Cardiac fibroblast (primary cell): ENCODE measurements around the gene GINS3.
A peak's percentile ranks its signal among the peaks of the same experiment; 100 is the strongest.

Source experiments
- DNase-seq, 2 donors: peaks; one replicate each; pipeline versions ENCODE4 v3.0.0 to v3.0.0-alpha.2; 2010; ENCODE audit warnings: low read depth in 2 of 2
- H3K4me3 ChIP-seq, 2 donors: replicated peaks in 1 of 2; 1 replicate in 1 of 2; 2 replicates in 1 of 2; pipeline ENCODE4 v1.5.1; 2011; ENCODE audit warnings: low read depth in 2 of 2, low read length in 2 of 2, mild to moderate bottlenecking in 2 of 2, moderate library complexity in 1 of 2
- TF ChIP-seq, protein P1 (sequence below): IDR thresholded peaks from one replicate; pipeline ENCODE4 v1.5.1; 2011; ENCODE audit warnings: low read depth, mild to moderate bottlenecking, low read length, inconsistent platforms

Gene GINS3

DNA sequence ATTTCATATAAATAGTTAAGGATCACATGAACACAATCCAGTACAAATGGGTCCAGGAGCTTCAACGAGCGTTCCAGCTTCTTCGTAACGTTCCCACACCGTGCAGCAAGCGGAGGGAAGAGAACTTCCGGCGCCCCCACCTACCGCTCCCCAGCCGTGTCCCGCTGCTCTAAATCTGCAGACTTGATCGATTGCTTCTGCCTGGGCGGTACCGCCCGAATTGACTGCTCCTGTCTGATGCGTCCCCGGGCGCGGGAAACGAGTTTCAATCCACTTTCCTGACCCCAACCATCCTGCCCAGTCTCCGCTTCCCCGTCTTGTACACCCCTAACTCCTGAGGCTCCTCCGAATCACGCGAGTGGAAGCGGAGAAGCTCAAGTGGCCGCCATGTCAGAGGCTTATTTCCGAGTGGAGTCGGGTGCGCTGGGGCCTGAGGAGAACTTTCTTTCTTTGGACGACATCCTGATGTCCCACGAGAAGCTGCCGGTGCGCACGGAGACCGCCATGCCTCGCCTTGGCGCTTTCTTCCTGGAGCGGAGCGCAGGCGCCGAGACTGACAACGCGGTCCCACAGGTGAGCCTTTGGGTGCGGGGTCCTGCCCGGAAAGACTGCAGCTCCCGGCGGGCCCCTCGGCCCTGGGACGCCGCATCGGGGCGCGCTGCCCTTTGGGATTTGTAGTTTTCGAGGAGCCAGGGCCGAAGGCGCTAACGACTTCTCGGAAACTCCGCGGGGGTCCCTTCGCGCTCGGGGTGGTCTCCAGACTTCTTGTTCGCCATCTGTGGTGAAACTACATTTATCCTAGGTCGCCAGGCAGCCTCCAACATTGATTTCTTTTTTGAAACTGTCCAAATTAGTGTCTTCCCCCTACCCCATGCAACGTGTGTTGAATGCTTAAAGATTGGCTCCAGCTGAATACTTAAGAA is at the start of gene GINS3:
Gene GINS3, plus strand, starts transcription at position 257 of the 923 bp plus-strand sequence. Its CDS starts 131 bp downstream, at position 388.
- TF ChIP-seq, protein P1, sequence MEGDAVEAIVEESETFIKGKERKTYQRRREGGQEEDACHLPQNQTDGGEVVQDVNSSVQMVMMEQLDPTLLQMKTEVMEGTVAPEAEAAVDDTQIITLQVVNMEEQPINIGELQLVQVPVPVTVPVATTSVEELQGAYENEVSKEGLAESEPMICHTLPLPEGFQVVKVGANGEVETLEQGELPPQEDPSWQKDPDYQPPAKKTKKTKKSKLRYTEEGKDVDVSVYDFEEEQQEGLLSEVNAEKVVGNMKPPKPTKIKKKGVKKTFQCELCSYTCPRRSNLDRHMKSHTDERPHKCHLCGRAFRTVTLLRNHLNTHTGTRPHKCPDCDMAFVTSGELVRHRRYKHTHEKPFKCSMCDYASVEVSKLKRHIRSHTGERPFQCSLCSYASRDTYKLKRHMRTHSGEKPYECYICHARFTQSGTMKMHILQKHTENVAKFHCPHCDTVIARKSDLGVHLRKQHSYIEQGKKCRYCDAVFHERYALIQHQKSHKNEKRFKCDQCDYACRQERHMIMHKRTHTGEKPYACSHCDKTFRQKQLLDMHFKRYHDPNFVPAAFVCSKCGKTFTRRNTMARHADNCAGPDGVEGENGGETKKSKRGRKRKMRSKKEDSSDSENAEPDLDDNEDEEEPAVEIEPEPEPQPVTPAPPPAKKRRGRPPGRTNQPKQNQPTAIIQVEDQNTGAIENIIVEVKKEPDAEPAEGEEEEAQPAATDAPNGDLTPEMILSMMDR, result no peak
- DNase-seq, result peak; percentile 93 to 94
- peak within 1 kb of the TSS; percentile 86 to 98 for H3K4me3 ChIP-seq

DNA sequence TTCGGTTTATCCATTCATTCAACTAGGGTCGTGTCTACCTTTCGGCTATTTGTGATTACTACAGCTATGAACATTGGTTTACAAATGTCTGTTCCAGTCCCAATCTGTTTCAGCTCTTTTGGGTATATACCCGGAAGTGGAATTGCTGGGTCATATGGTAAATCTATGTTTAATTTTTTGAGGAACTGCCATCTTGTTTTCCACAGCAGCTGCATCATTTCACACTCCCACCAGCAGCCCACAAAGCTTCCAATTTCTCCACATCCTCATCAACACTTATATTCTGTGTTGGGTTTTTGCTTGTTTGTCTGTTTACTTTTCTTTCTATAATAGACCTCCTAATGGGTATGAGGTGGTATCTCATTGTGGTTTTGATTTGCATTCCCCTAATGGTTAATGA is 48.7 kb upstream of the GINS3 start:
- H3K4me3 ChIP-seq, result no peak overlapping the region
- TF ChIP-seq, protein P1, result no peak
- DNase-seq, result no peak

DNA sequence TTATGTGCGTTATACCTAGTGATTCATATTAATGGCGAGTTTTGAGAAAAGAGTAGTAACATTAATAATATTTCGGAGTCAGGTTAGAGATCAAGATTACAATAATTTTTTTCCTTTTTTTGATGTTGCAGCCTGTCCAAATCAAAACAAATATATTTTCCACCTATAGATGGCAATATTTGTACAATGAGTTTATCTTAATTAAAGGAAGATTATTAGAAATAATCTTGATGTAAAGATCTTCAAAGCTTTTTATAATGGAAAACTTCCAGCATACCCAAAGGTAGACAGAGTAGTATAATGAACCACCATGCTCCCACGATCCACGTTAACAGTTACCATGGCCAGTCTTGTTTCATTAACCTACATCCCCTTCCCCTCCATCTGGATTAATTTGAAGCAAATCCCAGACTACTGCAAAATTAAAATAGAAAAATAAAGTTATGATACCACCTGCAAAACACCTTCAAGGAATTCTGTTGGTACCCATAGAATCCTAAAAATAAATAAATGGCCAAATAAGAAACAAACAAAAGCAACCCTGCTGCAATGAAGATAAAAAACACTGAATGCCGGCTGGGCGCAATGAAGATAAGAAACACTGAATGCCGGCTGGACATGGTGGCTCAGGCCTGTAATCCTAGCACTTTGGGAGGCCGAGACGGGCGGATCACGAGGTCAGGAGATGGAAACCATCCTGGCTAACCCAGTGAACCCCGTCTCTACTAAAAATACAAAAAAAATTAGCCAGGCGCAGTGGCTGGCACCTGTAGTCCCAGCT is 46.5 kb upstream of the GINS3 start:
- TF ChIP-seq, protein P1, result peak; percentile 8
- peak in 1 of 2 donors; percentile 11 for DNase-seq
- no peak overlapping the region for H3K4me3 ChIP-seq

DNA sequence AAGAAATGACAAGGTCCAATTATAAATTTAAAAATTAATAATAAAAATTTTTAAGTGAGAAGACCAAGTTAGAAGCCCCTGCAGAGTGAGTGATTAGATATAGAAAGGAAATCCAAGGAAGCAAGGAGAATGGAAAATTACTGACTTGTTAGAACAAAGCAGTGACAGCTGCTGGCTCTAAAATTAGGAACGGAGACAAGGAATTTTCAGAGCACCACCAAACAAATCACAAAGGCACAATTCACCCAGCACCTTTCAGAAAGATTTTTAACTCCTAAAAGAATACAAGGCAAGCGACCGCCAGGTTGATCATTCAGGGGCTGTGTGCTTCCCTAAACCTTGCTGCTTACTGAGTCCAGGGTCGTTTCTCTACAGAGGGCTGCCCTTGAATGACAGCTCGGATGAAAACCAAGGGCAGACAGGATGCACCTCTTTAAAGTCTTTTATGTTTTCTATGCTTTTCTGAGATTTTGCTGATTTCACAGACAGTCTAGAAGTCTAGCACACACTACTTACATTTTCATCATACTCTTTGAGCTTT is 45.4 kb upstream of the GINS3 start:
- TF ChIP-seq, protein P1, result no peak
- no peak for DNase-seq
- no peak overlapping the region for H3K4me3 ChIP-seq

DNA sequence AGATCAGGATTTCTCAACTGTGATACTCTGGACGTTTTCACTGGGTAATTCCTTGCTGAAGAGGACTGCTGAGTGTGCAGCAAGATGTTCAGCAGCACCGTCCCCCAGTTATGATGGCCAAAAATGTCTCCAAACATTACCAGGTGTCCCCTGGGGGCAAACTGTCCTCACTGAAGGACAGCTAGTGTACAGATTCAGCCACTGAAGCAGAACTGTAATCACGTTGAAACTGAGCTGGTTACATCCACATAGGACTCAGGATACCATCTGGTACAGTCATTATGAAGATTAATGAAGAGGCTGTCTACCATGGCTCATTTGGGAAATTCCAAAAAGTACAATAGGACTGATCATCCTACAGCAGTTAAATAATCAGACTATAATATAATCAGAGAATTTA is 43.3 kb upstream of the GINS3 start:
- TF ChIP-seq, protein P1, result no peak
- H3K4me3 ChIP-seq, result no peak overlapping the region
- DNase-seq, result no peak

DNA sequence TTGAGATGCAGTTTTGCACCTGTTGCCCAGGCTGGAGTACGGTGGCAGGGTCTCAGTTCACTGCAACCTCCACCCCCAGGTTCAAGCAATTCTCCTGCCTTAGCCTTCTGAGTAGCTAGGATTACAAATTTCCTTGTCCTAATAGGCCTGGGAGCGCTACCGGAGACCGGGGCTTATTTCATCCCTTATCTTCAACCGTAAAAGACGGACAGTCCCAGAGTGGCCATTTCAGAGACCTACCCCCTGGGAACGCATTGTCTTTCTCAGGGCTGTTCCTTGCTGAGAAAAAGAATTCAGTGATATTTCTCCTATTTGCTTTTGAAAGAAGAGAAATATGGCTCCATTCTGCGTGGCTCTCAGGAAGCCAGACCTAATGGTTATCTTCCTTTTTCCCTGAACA is 39.6 kb upstream of the GINS3 start:
- no peak overlapping the region for H3K4me3 ChIP-seq
- no peak for DNase-seq
- TF ChIP-seq, protein P1, result no peak
